HCT116 (cell line): ENCODE data around the gene CPED1.

Experiments used
- ATF3 ChIP-seq: IDR thresholded peaks from 2 replicates; pipeline ENCODE4 v1.6.1; 2012
- CBX3 ChIP-seq: IDR thresholded peaks from 2 replicates; pipeline ENCODE4 v1.6.1; 2012; ENCODE audit warnings: low read depth
- CTCF ChIP-seq, 3 experiments: fragments of 200-600 bp in 1 of 3; sonication (generic) in 1 of 3; IDR thresholded peaks in 2 of 3; conservative IDR thresholded peaks in 1 of 3; 2 replicates each; pipeline ENCODE4 v1.5.1; 2012 to 2017; ENCODE audit warnings: low read depth in 2 of 3, low read length in 2 of 3, antibody characterized with exemption in 1 of 3, borderline replicate concordance in 1 of 3, control low read depth in 1 of 3, mild to moderate bottlenecking in 1 of 3, mixed read lengths in 1 of 3, mixed run types in 1 of 3, moderate library complexity in 1 of 3; ENCODE audit not compliant: insufficient read depth in 1 of 3
- EZH2 ChIP-seq: fragments of 200-600 bp; sonication (generic); IDR thresholded peaks from 2 replicates; pipeline ENCODE4 v1.6.1; 2017; ENCODE audit warnings: antibody characterized with exemption, mixed run types
- EZH2phosphoT487 ChIP-seq: fragments of 200-600 bp; IDR thresholded peaks from 2 replicates; pipeline ENCODE4 v1.6.1; 2018; ENCODE audit warnings: antibody characterized with exemption, borderline replicate concordance
- JUND ChIP-seq: IDR thresholded peaks from 2 replicates; pipeline ENCODE4 v1.6.1; 2012
- YY1 ChIP-seq: IDR thresholded peaks from 2 replicates; pipeline ENCODE4 v1.6.1; 2011; ENCODE audit warnings: low read length, low read depth, moderate library complexity, mild to moderate bottlenecking; ENCODE audit not compliant: insufficient replicate concordance; ENCODE audit errors: extremely low read depth
- ZNF274 ChIP-seq: fragments of 200-500 bp; sonication (Bioruptor generic); IDR thresholded peaks from 2 replicates; pipeline ENCODE4 v1.6.1; 2014; ENCODE audit warnings: mild to moderate bottlenecking, low read depth, low read length, inconsistent platforms
- TF ChIP-seq, protein P1 (sequence below): IDR thresholded peaks from 2 replicates; pipeline ENCODE4 v1.6.1; 2012; ENCODE audit warnings: low read depth

DNA sequence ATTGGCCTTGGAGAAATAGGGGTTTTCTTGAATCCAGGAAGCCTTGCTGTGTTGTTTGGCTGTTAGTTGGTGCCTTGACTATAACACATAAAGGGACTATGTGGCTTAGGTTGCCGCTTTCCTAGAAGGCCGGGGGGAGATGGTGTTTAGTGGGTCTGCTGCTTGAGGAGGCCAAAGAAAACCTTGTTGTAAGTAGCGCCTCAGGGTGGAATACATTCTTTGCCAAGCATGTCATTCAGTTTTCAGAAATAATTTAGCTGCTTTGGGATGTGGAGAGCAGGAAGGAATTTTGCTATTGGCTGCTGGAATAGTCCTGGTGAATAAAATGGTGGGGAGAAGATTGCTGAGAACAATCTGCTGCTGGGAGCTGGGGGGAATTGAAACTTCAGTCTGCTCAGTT is 207.4 kb downstream of the CPED1 start:
- TF ChIP-seq CTCF (IDR thresholded peaks at IDR 0.05 in 2 of 3, conservative IDR thresholded peaks at IDR 0.05 in 1 of 3; ENCODE audit: borderline replicate concordance in 1 of 3, insufficient read depth in 1 of 3, low read depth in 2 of 3, low read length in 2 of 3) (no peak), ATF3 (no peak), ZNF274 (no peak), EZH2 (no peak), YY1 (no peak), JUND (no peak), EZH2phosphoT487 (no peak), CBX3 (no peak)
- TF ChIP-seq, protein P1, sequence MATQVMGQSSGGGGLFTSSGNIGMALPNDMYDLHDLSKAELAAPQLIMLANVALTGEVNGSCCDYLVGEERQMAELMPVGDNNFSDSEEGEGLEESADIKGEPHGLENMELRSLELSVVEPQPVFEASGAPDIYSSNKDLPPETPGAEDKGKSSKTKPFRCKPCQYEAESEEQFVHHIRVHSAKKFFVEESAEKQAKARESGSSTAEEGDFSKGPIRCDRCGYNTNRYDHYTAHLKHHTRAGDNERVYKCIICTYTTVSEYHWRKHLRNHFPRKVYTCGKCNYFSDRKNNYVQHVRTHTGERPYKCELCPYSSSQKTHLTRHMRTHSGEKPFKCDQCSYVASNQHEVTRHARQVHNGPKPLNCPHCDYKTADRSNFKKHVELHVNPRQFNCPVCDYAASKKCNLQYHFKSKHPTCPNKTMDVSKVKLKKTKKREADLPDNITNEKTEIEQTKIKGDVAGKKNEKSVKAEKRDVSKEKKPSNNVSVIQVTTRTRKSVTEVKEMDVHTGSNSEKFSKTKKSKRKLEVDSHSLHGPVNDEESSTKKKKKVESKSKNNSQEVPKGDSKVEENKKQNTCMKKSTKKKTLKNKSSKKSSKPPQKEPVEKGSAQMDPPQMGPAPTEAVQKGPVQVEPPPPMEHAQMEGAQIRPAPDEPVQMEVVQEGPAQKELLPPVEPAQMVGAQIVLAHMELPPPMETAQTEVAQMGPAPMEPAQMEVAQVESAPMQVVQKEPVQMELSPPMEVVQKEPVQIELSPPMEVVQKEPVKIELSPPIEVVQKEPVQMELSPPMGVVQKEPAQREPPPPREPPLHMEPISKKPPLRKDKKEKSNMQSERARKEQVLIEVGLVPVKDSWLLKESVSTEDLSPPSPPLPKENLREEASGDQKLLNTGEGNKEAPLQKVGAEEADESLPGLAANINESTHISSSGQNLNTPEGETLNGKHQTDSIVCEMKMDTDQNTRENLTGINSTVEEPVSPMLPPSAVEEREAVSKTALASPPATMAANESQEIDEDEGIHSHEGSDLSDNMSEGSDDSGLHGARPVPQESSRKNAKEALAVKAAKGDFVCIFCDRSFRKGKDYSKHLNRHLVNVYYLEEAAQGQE = no peak
